Transverse colon (tissue), 4 donors: ENCODE measurements around the gene ADGRF3. TPM values are rescaled to one million over a fixed set of nuclear protein-coding genes. Genes with fewer than 3 reads are reported as not detected.

Experiments used
- DNase-seq: peaks from one replicate; pipeline ENCODE4 v3.0.0-alpha.2; 2019
- H3K27ac ChIP-seq, 4 donors: fragments of 200-600 bp; sonication (generic); 2 replicates each; pipeline ENCODE4 v1.5.1; 2016 to 2018; ENCODE audit warnings: inconsistent platforms in 4 of 4
- H3K27me3 ChIP-seq: fragments of 200-600 bp; sonication (generic); 2 replicates; pipeline ENCODE4 v1.5.1; 2017; ENCODE audit warnings: inconsistent platforms
- H3K36me3 ChIP-seq, 4 donors: fragments of 200-600 bp; sonication (generic); 2 replicates each; pipeline ENCODE4 v1.5.1; 2017 to 2019; ENCODE audit warnings: inconsistent platforms in 4 of 4
- H3K4me1 ChIP-seq, 4 donors: fragments of 200-600 bp; sonication (generic); 2 replicates each; pipeline ENCODE4 v1.5.1; 2017 to 2020; ENCODE audit warnings: inconsistent platforms in 4 of 4
- H3K4me3 ChIP-seq, 4 donors: fragments of 200-600 bp; sonication (generic); 1 replicate in 1 of 4; 2 replicates in 3 of 4; pipeline versions ENCODE4 v1.5.1 to v1.6.1; 2017 to 2019; ENCODE audit warnings: inconsistent platforms in 4 of 4
- H3K9me3 ChIP-seq, 2 donors: fragments of 200-600 bp; sonication (generic); 2 replicates each; pipeline ENCODE4 v1.5.1; 2017 to 2019; ENCODE audit warnings: inconsistent platforms in 2 of 2
- CTCF ChIP-seq, 5 experiments: fragments of 200-600 bp in 3 of 5; fragments of 450-650 bp in 2 of 5; sonication (generic) in 3 of 5; IDR thresholded peaks; 1 replicate in 2 of 5; 2 replicates in 3 of 5; pipeline ENCODE4 v1.5.1; 2016 to 2017; ENCODE audit warnings: antibody characterized with exemption in 5 of 5, inconsistent platforms in 3 of 5, mild to moderate bottlenecking in 2 of 5, moderate library complexity in 1 of 5
- EP300 ChIP-seq: sonication (generic); formaldehyde crosslinking; IDR thresholded peaks from one replicate; pipeline ENCODE4 v1.6.1; 2017; ENCODE audit warnings: antibody characterized with exemption, low read depth
- POLR2A ChIP-seq: fragments of 450-650 bp; IDR thresholded peaks from one replicate; pipeline ENCODE4 v1.6.1; 2016; ENCODE audit warnings: antibody characterized with exemption, mild to moderate bottlenecking, moderate library complexity
- POLR2AphosphoS5 ChIP-seq, 3 donors: sonication (generic); formaldehyde crosslinking; IDR thresholded peaks; one replicate each; pipeline ENCODE4 v1.6.1; 2016; ENCODE audit warnings: antibody characterized with exemption in 3 of 3
- WGBS, 2 donors: methylation state at CpG; one replicate each; pipeline ENCODE4 v1.1.5; 2018; ENCODE audit warnings: low coverage in 1 of 2; 5-methylcytosine and 5-hydroxymethylcytosine counted together
- in situ Hi-C, 4 donors: fragments of 200-750 bp; cut with MboI; loops; one replicate each; pipeline versions ENCODE4 v1.15.0 to v1.15.1; 2017; ENCODE audit warnings: low sequenced_read_pairs in 3 of 4, low pct_ligation_motif_present in 1 of 4, low pct_unique_long_range_greater_than_20kb in 1 of 4
- intact Hi-C: fragments of 100-400 bp; cut with DNase I; formaldehyde crosslinking; loops from one replicate; pipeline ENCODE4 v1.15.1; 2023; ENCODE audit warnings: low total_unique reads
- total RNA-seq, 4 donors: library from RNA; depleted of rRNA; stranded (reverse); fragments of >200 nt; gene quantifications; one replicate each; pipeline ENCODE4 v1.1.0, GENCODE V29; 2016

Gene ADGRF3
- total RNA-seq, 4 donors from 2014 or later, result not detected

GRCh38 chr2:26387189-26387588 is 40.6 kb upstream of the ADGRF3 start:
- WGBS, 2 donors, result 90 to 100% methylated on average over 3 to 4 of the region's 4 CpGs
- TF ChIP-seq CTCF (IDR thresholded peaks at IDR 0.05) (no peak), EP300 (no peak), POLR2A (no peak), POLR2AphosphoS5 (IDR thresholded peaks at IDR 0.05) (no peak)
- no peak for DNase-seq
- H3K36me3 ChIP-seq, result peaks cover 0 to 26% (median 12%) of the 10 kb centered on the region in 4 donors
- no peak overlapping the region for H3K27ac ChIP-seq
- no peaks in the 10 kb centered on the region for H3K9me3 ChIP-seq
- H3K4me1 ChIP-seq, result no peaks in the 10 kb centered on the region
- H3K4me3 ChIP-seq, result no peak overlapping the region
- no peaks in the 10 kb centered on the region for H3K27me3 ChIP-seq
- in situ Hi-C loops (no loop called here), intact Hi-C loops (no loop called here)

GRCh38 chr2:26384597-26384996 is 38.0 kb upstream of the ADGRF3 start:
- in situ Hi-C loops, result no loop called here

GRCh38 chr2:26384183-26384582 is 37.6 kb upstream of the ADGRF3 start:
- Histone ChIP-seq H3K36me3 (peaks cover 0 to 22% (median 9%) of the 10 kb centered on the region in 4 donors), H3K27me3 (no peaks in the 10 kb centered on the region), H3K27ac (no peak overlapping the region), H3K9me3 (no peaks in the 10 kb centered on the region), H3K4me3 (no peak overlapping the region), H3K4me1 (no peaks in the 10 kb centered on the region)
- TF ChIP-seq EP300, result no peak
- no peak for TF ChIP-seq POLR2A
- no peak for TF ChIP-seq CTCF (IDR thresholded peaks at IDR 0.05)
- TF ChIP-seq POLR2AphosphoS5 (IDR thresholded peaks at IDR 0.05), result no peak
- in situ Hi-C loops (no loop called here), intact Hi-C loops (no loop called here)
- DNase-seq, result no peak
- WGBS, 2 donors, result 87 to 95% methylated on average over 3 to 9 of the region's 9 CpGs

More at GRCh38 chr2:26384597-26384996, 38.0 kb upstream of the ADGRF3 start:
- intact Hi-C loops, result no loop called here
- Histone ChIP-seq H3K27ac (no peak overlapping the region), H3K4me3 (no peak overlapping the region), H3K27me3 (no peaks in the 10 kb centered on the region), H3K36me3 (peaks cover 0 to 23% (median 10%) of the 10 kb centered on the region in 4 donors), H3K4me1 (no peaks in the 10 kb centered on the region), H3K9me3 (no peaks in the 10 kb centered on the region)
- DNase-seq, result no peak
- TF ChIP-seq CTCF (IDR thresholded peaks at IDR 0.05) (no peak), POLR2AphosphoS5 (IDR thresholded peaks at IDR 0.05) (no peak), EP300 (no peak), POLR2A (no peak)

GRCh38 chr2:26382564-26382963 is 36.0 kb upstream of the ADGRF3 start:
- intact Hi-C loops, result no loop called here
- H3K4me1 ChIP-seq, result no peaks in the 10 kb centered on the region
- no peaks in the 10 kb centered on the region for H3K27me3 ChIP-seq
- TF ChIP-seq EP300 (no peak), CTCF (IDR thresholded peaks at IDR 0.05) (no peak), POLR2AphosphoS5 (IDR thresholded peaks at IDR 0.05) (no peak), POLR2A (no peak)
- H3K36me3 ChIP-seq, result peaks cover 0 to 18% (median 9%) of the 10 kb centered on the region in 4 donors
- no peaks in the 10 kb centered on the region for H3K9me3 ChIP-seq
- H3K4me3 ChIP-seq, result no peak overlapping the region
- in situ Hi-C loops, result no loop called here
- no peak overlapping the region for H3K27ac ChIP-seq
- no peak for DNase-seq
- 82 to 86% methylated on average over 3 of the region's 3 CpGs for WGBS, 2 donors
